HepG2 (cell line): ENCODE measurements around the gene PPEF2. TPM values are rescaled to one million over a fixed set of nuclear protein-coding genes. Genes with fewer than 3 reads are reported as not detected.

Source experiments
- AHR ChIP-seq: IDR thresholded peaks from 2 replicates; pipeline ENCODE4 v1.6.1; 2018; ENCODE audit warnings: missing genetic modification reagents, missing compliant biosample characterization
- ATF7-NPFF ChIP-seq: sonication (generic); formaldehyde crosslinking; IDR thresholded peaks from 2 replicates; pipeline ENCODE4 v1.8.1; 2023; ENCODE audit warnings: mild to moderate bottlenecking, low read depth, missing genetic modification reagents, moderate library complexity
- CCDC6 ChIP-seq: sonication (generic); formaldehyde crosslinking; IDR thresholded peaks from 2 replicates; pipeline ENCODE4 v1.8.1; 2022; ENCODE audit warnings: mild to moderate bottlenecking, missing genetic modification reagents, moderate library complexity
- CEBPB ChIP-seq: IDR thresholded peaks from 2 replicates; pipeline ENCODE4 v1.6.1; 2011; ENCODE audit warnings: low read depth, low read length, improper control_type of control experiment, borderline replicate concordance
- MLLT10 ChIP-seq: sonication (generic); formaldehyde crosslinking; IDR thresholded peaks from 2 replicates; pipeline ENCODE4 v1.4.0; 2020; ENCODE audit warnings: missing genetic modification reagents
- SNAPC2 ChIP-seq: sonication (generic); formaldehyde crosslinking; IDR thresholded peaks from 2 replicates; pipeline ENCODE4 v1.8.1; 2022; ENCODE audit warnings: mild to moderate bottlenecking, missing genetic modification reagents
- SSRP1 ChIP-seq: IDR thresholded peaks from 2 replicates; pipeline ENCODE4 v1.6.1; 2016; ENCODE audit warnings: control low read depth
- YEATS2 ChIP-seq: sonication (generic); formaldehyde crosslinking; IDR thresholded peaks from 2 replicates; pipeline ENCODE4 v1.4.0; 2020; ENCODE audit warnings: missing genetic modification reagents, borderline replicate concordance
- ZMYM3 ChIP-seq: sonication (generic); formaldehyde crosslinking; IDR thresholded peaks from 2 replicates; pipeline ENCODE4 v1.5.1; 2020; ENCODE audit warnings: mild to moderate bottlenecking, missing genetic modification reagents
- ZNF550 ChIP-seq: sonication (generic); formaldehyde crosslinking; IDR thresholded peaks from 2 replicates; pipeline ENCODE4 v1.4.0; 2020; ENCODE audit warnings: mild to moderate bottlenecking, missing genetic modification reagents, borderline replicate concordance
- ZNF556 ChIP-seq: sonication (generic); formaldehyde crosslinking; IDR thresholded peaks from 2 replicates; pipeline ENCODE4 v1.4.0; 2020; ENCODE audit warnings: mild to moderate bottlenecking, missing genetic modification reagents, borderline replicate concordance
- ZNF598 ChIP-seq: sonication (generic); formaldehyde crosslinking; IDR thresholded peaks from 2 replicates; pipeline ENCODE4 v1.5.1; 2020; ENCODE audit warnings: mild to moderate bottlenecking, missing genetic modification reagents, borderline replicate concordance
- ZNF883 ChIP-seq: sonication (generic); formaldehyde crosslinking; IDR thresholded peaks from 2 replicates; pipeline ENCODE4 v1.5.1; 2020; ENCODE audit warnings: mild to moderate bottlenecking, missing genetic modification reagents; ENCODE audit errors: not compliant biosample characterization
- polyA plus RNA-seq, 8 experiments: library from polyadenylated mRNA; depleted of rRNA in 3 of 8; stranded (reverse) in 7 of 8; unstranded in 1 of 8; fragments of >200 nt; fragmentation: Illumina TruSeq in 4 of 8; extraction: Trizol in 4 of 8; gene quantifications; 2 replicates each; pipeline versions ENCODE4 v1.2.1 to v1.2.3, GENCODE V29; 2011 to 2016; ENCODE audit warnings: low read depth in 4 of 8, missing spikeins in 1 of 8, mixed read lengths in 1 of 8; ENCODE audit not compliant: insufficient read depth in 1 of 8
- total RNA-seq, 5 experiments: library from RNA; depleted of rRNA; stranded (reverse); fragments of >200 nt; fragmentation: Illumina TruSeq; extraction: Trizol; gene quantifications; 2 replicates each; pipeline ENCODE4 v1.2.3, GENCODE V29; 2016; ENCODE audit warnings: low read depth in 1 of 5
- TF ChIP-seq, protein P1 (sequence below): sonication (generic); formaldehyde crosslinking; IDR thresholded peaks from 2 replicates; pipeline ENCODE4 v1.4.0; 2020; ENCODE audit warnings: missing genetic modification reagents
- TF ChIP-seq, protein P2 (sequence below): sonication (generic); formaldehyde crosslinking; IDR thresholded peaks from 2 replicates; pipeline ENCODE4 v1.4.0; 2020; ENCODE audit warnings: missing genetic modification reagents
- TF ChIP-seq, protein P3 (sequence below): IDR thresholded peaks from 2 replicates; pipeline ENCODE4 v1.6.1; 2016; ENCODE audit warnings: low read depth, missing genetic modification reagents, missing compliant biosample characterization
- TF ChIP-seq, protein P4 (sequence below): IDR thresholded peaks from 2 replicates; pipeline ENCODE4 v1.6.1; 2016

PPEF2 gene
- total and polyA plus RNA-seq, 2 of the 13 experiments (the other 11 are each of a cell fraction or from before 2014, with no cell fraction given): 0.01 TPM; not detected in 1

DNA sequence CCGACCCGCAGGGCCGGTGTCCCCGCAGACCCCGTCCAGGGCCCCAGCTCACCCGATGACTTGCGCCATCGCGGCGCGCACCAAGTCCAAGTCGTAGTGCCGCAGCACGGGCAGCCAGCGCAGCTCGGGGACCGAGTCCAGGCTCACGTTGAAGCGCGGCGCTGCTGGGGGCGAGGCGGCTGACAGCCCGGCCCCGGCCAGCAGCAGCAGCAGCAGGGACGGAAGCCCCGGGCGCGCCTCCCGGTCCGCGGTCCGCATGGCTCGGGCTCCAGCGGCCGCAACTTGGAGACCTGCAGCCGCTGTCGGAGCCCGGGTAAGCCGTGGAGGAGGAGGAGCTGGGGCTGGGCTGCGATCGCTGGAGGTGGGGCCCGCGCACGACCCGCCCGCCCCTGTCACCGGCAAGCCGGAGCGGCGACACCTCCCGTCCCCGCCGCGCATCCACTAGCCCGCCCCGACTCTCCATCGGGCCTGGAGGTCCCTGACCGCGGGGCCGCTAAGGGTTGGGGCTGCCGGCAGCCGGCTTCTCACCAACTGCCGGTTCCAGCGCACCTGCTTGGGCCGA, 38.5 kb upstream of the PPEF2 start, which contains the start of gene NAAA (continued):
- peak; percentile 71; the same call in 1 of the 2 replicates for TF ChIP-seq CCDC6 (CRISPR knock-in tag)
- no peak for TF ChIP-seq ZNF550 (CRISPR knock-in tag)
- TF ChIP-seq AHR (CRISPR knock-in tag): peak; percentile 23; the same call in 1 of the 2 replicates
- no peak for TF ChIP-seq ZMYM3 (CRISPR knock-in tag)
- TF ChIP-seq ATF7-NPFF (CRISPR knock-in tag): peak; percentile 71; the same call in 1 of the 2 replicates
- TF ChIP-seq CEBPB: peak; percentile 83
- TF ChIP-seq, protein P1, sequence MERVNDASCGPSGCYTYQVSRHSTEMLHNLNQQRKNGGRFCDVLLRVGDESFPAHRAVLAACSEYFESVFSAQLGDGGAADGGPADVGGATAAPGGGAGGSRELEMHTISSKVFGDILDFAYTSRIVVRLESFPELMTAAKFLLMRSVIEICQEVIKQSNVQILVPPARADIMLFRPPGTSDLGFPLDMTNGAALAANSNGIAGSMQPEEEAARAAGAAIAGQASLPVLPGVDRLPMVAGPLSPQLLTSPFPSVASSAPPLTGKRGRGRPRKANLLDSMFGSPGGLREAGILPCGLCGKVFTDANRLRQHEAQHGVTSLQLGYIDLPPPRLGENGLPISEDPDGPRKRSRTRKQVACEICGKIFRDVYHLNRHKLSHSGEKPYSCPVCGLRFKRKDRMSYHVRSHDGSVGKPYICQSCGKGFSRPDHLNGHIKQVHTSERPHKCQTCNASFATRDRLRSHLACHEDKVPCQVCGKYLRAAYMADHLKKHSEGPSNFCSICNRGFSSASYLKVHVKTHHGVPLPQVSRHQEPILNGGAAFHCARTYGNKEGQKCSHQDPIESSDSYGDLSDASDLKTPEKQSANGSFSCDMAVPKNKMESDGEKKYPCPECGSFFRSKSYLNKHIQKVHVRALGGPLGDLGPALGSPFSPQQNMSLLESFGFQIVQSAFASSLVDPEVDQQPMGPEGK: peak; percentile 55
- TF ChIP-seq, protein P2, sequence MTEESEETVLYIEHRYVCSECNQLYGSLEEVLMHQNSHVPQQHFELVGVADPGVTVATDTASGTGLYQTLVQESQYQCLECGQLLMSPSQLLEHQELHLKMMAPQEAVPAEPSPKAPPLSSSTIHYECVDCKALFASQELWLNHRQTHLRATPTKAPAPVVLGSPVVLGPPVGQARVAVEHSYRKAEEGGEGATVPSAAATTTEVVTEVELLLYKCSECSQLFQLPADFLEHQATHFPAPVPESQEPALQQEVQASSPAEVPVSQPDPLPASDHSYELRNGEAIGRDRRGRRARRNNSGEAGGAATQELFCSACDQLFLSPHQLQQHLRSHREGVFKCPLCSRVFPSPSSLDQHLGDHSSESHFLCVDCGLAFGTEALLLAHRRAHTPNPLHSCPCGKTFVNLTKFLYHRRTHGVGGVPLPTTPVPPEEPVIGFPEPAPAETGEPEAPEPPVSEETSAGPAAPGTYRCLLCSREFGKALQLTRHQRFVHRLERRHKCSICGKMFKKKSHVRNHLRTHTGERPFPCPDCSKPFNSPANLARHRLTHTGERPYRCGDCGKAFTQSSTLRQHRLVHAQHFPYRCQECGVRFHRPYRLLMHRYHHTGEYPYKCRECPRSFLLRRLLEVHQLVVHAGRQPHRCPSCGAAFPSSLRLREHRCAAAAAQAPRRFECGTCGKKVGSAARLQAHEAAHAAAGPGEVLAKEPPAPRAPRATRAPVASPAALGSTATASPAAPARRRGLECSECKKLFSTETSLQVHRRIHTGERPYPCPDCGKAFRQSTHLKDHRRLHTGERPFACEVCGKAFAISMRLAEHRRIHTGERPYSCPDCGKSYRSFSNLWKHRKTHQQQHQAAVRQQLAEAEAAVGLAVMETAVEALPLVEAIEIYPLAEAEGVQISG (CRISPR knock-in tag): peak; percentile 65
- no peak for TF ChIP-seq YEATS2 (CRISPR knock-in tag)
- TF ChIP-seq SSRP1 (CRISPR knock-in tag): no peak
- TF ChIP-seq ZNF883: peak; percentile 28
- peak; percentile 50; the same call in 1 of the 2 replicates for TF ChIP-seq ZNF598 (CRISPR knock-in tag)
- TF ChIP-seq, protein P3, sequence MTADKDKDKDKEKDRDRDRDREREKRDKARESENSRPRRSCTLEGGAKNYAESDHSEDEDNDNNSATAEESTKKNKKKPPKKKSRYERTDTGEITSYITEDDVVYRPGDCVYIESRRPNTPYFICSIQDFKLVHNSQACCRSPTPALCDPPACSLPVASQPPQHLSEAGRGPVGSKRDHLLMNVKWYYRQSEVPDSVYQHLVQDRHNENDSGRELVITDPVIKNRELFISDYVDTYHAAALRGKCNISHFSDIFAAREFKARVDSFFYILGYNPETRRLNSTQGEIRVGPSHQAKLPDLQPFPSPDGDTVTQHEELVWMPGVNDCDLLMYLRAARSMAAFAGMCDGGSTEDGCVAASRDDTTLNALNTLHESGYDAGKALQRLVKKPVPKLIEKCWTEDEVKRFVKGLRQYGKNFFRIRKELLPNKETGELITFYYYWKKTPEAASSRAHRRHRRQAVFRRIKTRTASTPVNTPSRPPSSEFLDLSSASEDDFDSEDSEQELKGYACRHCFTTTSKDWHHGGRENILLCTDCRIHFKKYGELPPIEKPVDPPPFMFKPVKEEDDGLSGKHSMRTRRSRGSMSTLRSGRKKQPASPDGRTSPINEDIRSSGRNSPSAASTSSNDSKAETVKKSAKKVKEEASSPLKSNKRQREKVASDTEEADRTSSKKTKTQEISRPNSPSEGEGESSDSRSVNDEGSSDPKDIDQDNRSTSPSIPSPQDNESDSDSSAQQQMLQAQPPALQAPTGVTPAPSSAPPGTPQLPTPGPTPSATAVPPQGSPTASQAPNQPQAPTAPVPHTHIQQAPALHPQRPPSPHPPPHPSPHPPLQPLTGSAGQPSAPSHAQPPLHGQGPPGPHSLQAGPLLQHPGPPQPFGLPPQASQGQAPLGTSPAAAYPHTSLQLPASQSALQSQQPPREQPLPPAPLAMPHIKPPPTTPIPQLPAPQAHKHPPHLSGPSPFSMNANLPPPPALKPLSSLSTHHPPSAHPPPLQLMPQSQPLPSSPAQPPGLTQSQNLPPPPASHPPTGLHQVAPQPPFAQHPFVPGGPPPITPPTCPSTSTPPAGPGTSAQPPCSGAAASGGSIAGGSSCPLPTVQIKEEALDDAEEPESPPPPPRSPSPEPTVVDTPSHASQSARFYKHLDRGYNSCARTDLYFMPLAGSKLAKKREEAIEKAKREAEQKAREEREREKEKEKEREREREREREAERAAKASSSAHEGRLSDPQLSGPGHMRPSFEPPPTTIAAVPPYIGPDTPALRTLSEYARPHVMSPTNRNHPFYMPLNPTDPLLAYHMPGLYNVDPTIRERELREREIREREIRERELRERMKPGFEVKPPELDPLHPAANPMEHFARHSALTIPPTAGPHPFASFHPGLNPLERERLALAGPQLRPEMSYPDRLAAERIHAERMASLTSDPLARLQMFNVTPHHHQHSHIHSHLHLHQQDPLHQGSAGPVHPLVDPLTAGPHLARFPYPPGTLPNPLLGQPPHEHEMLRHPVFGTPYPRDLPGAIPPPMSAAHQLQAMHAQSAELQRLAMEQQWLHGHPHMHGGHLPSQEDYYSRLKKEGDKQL (CRISPR knock-in tag): no peak
- TF ChIP-seq ZNF556 (CRISPR knock-in tag): peak; percentile 69; the same call in 1 of the 2 replicates
- TF ChIP-seq, protein P4, sequence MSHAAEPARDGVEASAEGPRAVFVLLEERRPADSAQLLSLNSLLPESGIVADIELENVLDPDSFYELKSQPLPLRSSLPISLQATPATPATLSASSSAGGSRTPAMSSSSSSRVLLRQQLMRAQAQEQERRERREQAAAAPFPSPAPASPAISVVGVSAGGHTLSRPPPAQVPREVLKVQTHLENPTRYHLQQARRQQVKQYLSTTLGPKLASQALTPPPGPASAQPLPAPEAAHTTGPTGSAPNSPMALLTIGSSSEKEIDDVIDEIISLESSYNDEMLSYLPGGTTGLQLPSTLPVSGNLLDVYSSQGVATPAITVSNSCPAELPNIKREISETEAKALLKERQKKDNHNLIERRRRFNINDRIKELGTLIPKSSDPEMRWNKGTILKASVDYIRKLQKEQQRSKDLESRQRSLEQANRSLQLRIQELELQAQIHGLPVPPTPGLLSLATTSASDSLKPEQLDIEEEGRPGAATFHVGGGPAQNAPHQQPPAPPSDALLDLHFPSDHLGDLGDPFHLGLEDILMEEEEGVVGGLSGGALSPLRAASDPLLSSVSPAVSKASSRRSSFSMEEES (CRISPR knock-in tag): peak; percentile 16; the same call in 1 of the 2 replicates
- no peak for TF ChIP-seq MLLT10 (CRISPR knock-in tag)
- TF ChIP-seq SNAPC2 (CRISPR knock-in tag): peak; percentile 68; the same call in 1 of the 2 replicates
